GM23338 (cell line): ENCODE results near the gene PIK3C3. TPM values are rescaled to one million over a fixed set of nuclear protein-coding genes. Genes with fewer than 3 reads are reported as not detected.

Source experiments
- ATAC-seq: fragments of 200-7000 bp; cut with Tn5 transposase; 3 replicates; pipeline ENCODE4 v1.9.1; 2020
- DNase-seq: peaks from one replicate; pipeline ENCODE4 v3.0.0-alpha.2; 2015; ENCODE audit warnings: low spot score
- H2AFZ ChIP-seq: fragments of 200-600 bp; sonication (generic); 2 replicates; pipeline ENCODE4 v1.8.0; 2016; ENCODE audit warnings: antibody characterized with exemption, mild to moderate bottlenecking, moderate library complexity
- H3F3A ChIP-seq: fragments of 200-600 bp; sonication (generic); replicated peaks from 2 replicates; pipeline ENCODE4 v1.8.0; 2017; ENCODE audit warnings: antibody characterized with exemption, mixed run types, low read depth
- H3K27ac ChIP-seq: fragments of 200-600 bp; sonication (generic); 2 replicates; pipeline ENCODE4 v1.6.1; 2016; ENCODE audit warnings: low read depth
- H3K27me3 ChIP-seq: fragments of 200-600 bp; sonication (generic); 2 replicates; pipeline ENCODE4 v1.8.0; 2016; ENCODE audit warnings: mild to moderate bottlenecking, mixed run types, moderate library complexity; ENCODE audit not compliant: insufficient read depth
- H3K36me3 ChIP-seq: fragments of 200-600 bp; sonication (generic); 2 replicates; pipeline ENCODE4 v1.8.0; 2016; ENCODE audit warnings: mild to moderate bottlenecking; ENCODE audit not compliant: insufficient read depth
- H3K4me1 ChIP-seq: fragments of 200-600 bp; sonication (generic); 2 replicates; pipeline ENCODE4 v1.8.0; 2016; ENCODE audit warnings: mild to moderate bottlenecking, moderate library complexity; ENCODE audit not compliant: insufficient read depth
- H3K4me2 ChIP-seq: fragments of 200-600 bp; sonication (generic); 2 replicates; pipeline ENCODE4 v1.7.1; 2017; ENCODE audit warnings: mixed run types
- H3K4me3 ChIP-seq: fragments of 200-600 bp; sonication (generic); 2 replicates; pipeline ENCODE4 v1.6.1; 2016; ENCODE audit warnings: mixed run types
- H3K79me2 ChIP-seq: fragments of 200-600 bp; sonication (generic); replicated peaks from 2 replicates; pipeline ENCODE4 v1.8.0; 2017; ENCODE audit warnings: mild to moderate bottlenecking; ENCODE audit not compliant: insufficient read depth
- H3K9me2 ChIP-seq: fragments of 200-600 bp; sonication (generic); 2 replicates; pipeline ENCODE4 v1.8.0; 2017; ENCODE audit not compliant: insufficient read depth
- H4K20me1 ChIP-seq: fragments of 200-600 bp; sonication (generic); replicated peaks from 2 replicates; pipeline ENCODE4 v1.8.0; 2017; ENCODE audit warnings: mild to moderate bottlenecking; ENCODE audit not compliant: insufficient read depth
- H3K27ac Mint-ChIP-seq: 2 replicates; pipeline ENCODE4 v1.8.0; 2020; ENCODE audit warnings: inconsistent platforms, mild to moderate bottlenecking, moderate library complexity, mixed read lengths
- H3K27me3 Mint-ChIP-seq: 3 replicates; pipeline ENCODE4 v1.8.0; 2022; ENCODE audit warnings: low read depth, mild to moderate bottlenecking, moderate library complexity, mixed read lengths, inconsistent platforms; ENCODE audit not compliant: insufficient read depth, poor library complexity
- H3K36me3 Mint-ChIP-seq: 3 replicates; pipeline ENCODE4 v1.8.0; 2021; ENCODE audit warnings: low read depth, mild to moderate bottlenecking, inconsistent platforms, moderate library complexity, mixed read lengths
- H3K4me1 Mint-ChIP-seq: 3 replicates; pipeline ENCODE4 v1.8.0; 2020; ENCODE audit warnings: mild to moderate bottlenecking, inconsistent platforms, mixed read lengths
- H3K4me3 Mint-ChIP-seq: 3 replicates; pipeline ENCODE4 v1.8.0; 2021; ENCODE audit warnings: moderate library complexity, mild to moderate bottlenecking, inconsistent platforms, mixed read lengths
- H3K9me3 Mint-ChIP-seq: 3 replicates; pipeline ENCODE4 v1.8.0; 2020; ENCODE audit warnings: moderate library complexity, mild to moderate bottlenecking, inconsistent platforms, mixed read lengths
- CREB1 ChIP-seq: fragments of 250-450 bp; sonication (Bioruptor Pico); IDR thresholded peaks from 2 replicates; pipeline ENCODE4 v1.5.0; 2020; ENCODE audit warnings: low read depth, mild to moderate bottlenecking, moderate library complexity
- NANOG ChIP-seq: IDR thresholded peaks from 2 replicates; pipeline ENCODE4 v1.6.1; 2016; ENCODE audit warnings: antibody characterized with exemption, borderline replicate concordance
- ZNF114 ChIP-seq: fragments of 250-450 bp; sonication (Bioruptor Pico); IDR thresholded peaks from 2 replicates; pipeline ENCODE4 v1.5.0; 2020; ENCODE audit warnings: mild to moderate bottlenecking, moderate library complexity
- ZNF331 ChIP-seq: fragments of 250-450 bp; sonication (Bioruptor Pico); IDR thresholded peaks from 2 replicates; pipeline ENCODE4 v1.5.0; 2020; ENCODE audit warnings: low read depth, mild to moderate bottlenecking, moderate library complexity
- polyA plus RNA-seq: library from polyadenylated mRNA; unstranded; fragments of >200 nt; fragmentation: Nextera tagmentation; extraction: Ambion mirVana; gene quantifications from 2 replicates; pipeline ENCODE4 v1.2.1, GENCODE V29; 2016
- total RNA-seq: library from RNA; depleted of rRNA; stranded (reverse); fragments of >200 nt; shearing (Covaris generic); gene quantifications from 2 replicates; pipeline ENCODE4 v1.2.3, GENCODE V29; 2014
- TF ChIP-seq, protein P1 (sequence below), 2 experiments: fragments of 200-600 bp in 1 of 2; sonication (generic) in 1 of 2; conservative IDR thresholded peaks; 2 replicates each; pipeline versions ENCODE4 v1.5.1 to v1.6.1; 2016 to 2017; ENCODE audit warnings: antibody characterized with exemption in 2 of 2, low read depth in 2 of 2, mild to moderate bottlenecking in 2 of 2, moderate library complexity in 1 of 2
- TF ChIP-seq, protein P2 (sequence below): fragments of 250-450 bp; sonication (Bioruptor Pico); IDR thresholded peaks from 2 replicates; pipeline ENCODE4 v1.5.0; 2020; ENCODE audit warnings: mild to moderate bottlenecking, moderate library complexity
- TF ChIP-seq, protein P3 (sequence below): IDR thresholded peaks from one replicate; pipeline ENCODE4 v1.6.1; 2018; ENCODE audit warnings: antibody characterized with exemption; ENCODE audit not compliant: unreplicated experiment

Gene PIK3C3
- total and polyA plus RNA-seq, 2 experiments from 2014 or later, result 25.9 to 35.4 TPM

DNA sequence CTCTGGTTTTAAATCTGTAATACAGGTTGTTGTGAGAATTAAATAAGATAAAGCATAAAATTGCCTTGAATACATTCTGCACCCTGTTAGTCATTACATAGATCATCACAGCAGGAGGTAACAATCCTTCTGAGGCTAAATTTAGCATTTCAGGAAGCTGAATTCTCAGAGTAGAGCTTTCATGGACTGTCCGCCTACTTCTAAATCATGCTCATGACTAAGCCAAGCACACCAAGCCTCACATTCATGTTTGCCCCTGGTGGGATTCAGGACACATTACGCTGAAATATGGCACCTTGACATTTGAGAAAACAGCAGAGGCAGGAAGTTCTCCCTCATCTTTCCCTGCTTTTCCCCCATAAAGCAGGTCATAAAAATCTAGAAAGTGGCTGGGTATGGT lies 16.6 kb upstream of the PIK3C3 start:
- H3K27ac ChIP-seq, result no peak overlapping the region
- H3F3A ChIP-seq, result no peaks in the 10 kb centered on the region
- no peaks in the 10 kb centered on the region for H3K9me3 Mint-ChIP-seq
- H3K4me2 ChIP-seq, result no peak overlapping the region
- no peak for ATAC-seq
- H3K79me2 ChIP-seq, result no peaks in the 10 kb centered on the region
- 0 out of 2 replicates have a peak, but pooled peaks cover 4% of the 10 kb centered on the region for H3K4me1 ChIP-seq
- H3K4me3 Mint-ChIP-seq, result no peak overlapping the region
- no peak overlapping the region for H3K4me3 ChIP-seq
- DNase-seq, result peak; percentile 49
- H3K27ac Mint-ChIP-seq, result no peak overlapping the region
- no peak overlapping the region for H2AFZ ChIP-seq
- no peaks in the 10 kb centered on the region for H3K36me3 Mint-ChIP-seq
- H3K27me3 ChIP-seq, result no peaks in the 10 kb centered on the region
- H3K9me2 ChIP-seq, result no peaks in the 10 kb centered on the region
- TF ChIP-seq, protein P1, sequence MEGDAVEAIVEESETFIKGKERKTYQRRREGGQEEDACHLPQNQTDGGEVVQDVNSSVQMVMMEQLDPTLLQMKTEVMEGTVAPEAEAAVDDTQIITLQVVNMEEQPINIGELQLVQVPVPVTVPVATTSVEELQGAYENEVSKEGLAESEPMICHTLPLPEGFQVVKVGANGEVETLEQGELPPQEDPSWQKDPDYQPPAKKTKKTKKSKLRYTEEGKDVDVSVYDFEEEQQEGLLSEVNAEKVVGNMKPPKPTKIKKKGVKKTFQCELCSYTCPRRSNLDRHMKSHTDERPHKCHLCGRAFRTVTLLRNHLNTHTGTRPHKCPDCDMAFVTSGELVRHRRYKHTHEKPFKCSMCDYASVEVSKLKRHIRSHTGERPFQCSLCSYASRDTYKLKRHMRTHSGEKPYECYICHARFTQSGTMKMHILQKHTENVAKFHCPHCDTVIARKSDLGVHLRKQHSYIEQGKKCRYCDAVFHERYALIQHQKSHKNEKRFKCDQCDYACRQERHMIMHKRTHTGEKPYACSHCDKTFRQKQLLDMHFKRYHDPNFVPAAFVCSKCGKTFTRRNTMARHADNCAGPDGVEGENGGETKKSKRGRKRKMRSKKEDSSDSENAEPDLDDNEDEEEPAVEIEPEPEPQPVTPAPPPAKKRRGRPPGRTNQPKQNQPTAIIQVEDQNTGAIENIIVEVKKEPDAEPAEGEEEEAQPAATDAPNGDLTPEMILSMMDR (conservative IDR thresholded peaks at IDR 0.05; ENCODE audit: low read depth in 2 of 2), result no peak
- TF ChIP-seq ZNF331 (no peak), NANOG (no peak), CREB1 (no peak), ZNF114 (CRISPR knock-in tag) (no peak)
- TF ChIP-seq, protein P2, sequence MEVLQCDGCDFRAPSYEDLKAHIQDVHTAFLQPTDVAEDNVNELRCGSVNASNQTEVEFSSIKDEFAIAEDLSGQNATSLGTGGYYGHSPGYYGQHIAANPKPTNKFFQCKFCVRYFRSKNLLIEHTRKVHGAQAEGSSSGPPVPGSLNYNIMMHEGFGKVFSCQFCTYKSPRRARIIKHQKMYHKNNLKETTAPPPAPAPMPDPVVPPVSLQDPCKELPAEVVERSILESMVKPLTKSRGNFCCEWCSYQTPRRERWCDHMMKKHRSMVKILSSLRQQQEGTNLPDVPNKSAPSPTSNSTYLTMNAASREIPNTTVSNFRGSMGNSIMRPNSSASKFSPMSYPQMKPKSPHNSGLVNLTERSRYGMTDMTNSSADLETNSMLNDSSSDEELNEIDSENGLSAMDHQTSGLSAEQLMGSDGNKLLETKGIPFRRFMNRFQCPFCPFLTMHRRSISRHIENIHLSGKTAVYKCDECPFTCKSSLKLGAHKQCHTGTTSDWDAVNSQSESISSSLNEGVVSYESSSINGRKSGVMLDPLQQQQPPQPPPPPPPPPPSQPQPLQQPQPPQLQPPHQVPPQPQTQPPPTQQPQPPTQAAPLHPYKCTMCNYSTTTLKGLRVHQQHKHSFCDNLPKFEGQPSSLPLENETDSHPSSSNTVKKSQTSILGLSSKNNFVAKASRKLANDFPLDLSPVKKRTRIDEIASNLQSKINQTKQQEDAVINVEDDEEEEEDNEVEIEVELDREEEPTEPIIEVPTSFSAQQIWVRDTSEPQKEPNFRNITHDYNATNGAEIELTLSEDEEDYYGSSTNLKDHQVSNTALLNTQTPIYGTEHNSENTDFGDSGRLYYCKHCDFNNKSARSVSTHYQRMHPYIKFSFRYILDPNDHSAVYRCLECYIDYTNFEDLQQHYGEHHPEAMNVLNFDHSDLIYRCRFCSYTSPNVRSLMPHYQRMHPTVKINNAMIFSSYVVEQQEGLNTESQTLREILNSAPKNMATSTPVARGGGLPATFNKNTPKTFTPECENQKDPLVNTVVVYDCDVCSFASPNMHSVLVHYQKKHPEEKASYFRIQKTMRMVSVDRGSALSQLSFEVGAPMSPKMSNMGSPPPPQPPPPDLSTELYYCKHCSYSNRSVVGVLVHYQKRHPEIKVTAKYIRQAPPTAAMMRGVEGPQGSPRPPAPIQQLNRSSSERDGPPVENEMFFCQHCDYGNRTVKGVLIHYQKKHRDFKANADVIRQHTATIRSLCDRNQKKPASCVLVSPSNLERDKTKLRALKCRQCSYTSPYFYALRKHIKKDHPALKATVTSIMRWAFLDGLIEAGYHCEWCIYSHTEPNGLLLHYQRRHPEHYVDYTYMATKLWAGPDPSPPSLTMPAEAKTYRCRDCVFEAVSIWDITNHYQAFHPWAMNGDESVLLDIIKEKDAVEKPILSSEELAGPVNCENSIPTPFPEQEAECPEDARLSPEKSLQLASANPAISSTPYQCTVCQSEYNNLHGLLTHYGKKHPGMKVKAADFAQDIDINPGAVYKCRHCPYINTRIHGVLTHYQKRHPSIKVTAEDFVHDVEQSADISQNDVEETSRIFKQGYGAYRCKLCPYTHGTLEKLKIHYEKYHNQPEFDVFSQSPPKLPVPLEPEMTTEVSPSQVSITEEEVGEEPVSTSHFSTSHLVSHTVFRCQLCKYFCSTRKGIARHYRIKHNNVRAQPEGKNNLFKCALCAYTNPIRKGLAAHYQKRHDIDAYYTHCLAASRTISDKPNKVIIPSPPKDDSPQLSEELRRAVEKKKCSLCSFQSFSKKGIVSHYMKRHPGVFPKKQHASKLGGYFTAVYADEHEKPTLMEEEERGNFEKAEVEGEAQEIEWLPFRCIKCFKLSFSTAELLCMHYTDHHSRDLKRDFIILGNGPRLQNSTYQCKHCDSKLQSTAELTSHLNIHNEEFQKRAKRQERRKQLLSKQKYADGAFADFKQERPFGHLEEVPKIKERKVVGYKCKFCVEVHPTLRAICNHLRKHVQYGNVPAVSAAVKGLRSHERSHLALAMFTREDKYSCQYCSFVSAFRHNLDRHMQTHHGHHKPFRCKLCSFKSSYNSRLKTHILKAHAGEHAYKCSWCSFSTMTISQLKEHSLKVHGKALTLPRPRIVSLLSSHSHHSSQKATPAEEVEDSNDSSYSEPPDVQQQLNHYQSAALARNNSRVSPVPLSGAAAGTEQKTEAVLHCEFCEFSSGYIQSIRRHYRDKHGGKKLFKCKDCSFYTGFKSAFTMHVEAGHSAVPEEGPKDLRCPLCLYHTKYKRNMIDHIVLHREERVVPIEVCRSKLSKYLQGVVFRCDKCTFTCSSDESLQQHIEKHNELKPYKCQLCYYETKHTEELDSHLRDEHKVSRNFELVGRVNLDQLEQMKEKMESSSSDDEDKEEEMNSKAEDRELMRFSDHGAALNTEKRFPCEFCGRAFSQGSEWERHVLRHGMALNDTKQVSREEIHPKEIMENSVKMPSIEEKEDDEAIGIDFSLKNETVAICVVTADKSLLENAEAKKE (CRISPR knock-in tag), result no peak
- TF ChIP-seq, protein P3, sequence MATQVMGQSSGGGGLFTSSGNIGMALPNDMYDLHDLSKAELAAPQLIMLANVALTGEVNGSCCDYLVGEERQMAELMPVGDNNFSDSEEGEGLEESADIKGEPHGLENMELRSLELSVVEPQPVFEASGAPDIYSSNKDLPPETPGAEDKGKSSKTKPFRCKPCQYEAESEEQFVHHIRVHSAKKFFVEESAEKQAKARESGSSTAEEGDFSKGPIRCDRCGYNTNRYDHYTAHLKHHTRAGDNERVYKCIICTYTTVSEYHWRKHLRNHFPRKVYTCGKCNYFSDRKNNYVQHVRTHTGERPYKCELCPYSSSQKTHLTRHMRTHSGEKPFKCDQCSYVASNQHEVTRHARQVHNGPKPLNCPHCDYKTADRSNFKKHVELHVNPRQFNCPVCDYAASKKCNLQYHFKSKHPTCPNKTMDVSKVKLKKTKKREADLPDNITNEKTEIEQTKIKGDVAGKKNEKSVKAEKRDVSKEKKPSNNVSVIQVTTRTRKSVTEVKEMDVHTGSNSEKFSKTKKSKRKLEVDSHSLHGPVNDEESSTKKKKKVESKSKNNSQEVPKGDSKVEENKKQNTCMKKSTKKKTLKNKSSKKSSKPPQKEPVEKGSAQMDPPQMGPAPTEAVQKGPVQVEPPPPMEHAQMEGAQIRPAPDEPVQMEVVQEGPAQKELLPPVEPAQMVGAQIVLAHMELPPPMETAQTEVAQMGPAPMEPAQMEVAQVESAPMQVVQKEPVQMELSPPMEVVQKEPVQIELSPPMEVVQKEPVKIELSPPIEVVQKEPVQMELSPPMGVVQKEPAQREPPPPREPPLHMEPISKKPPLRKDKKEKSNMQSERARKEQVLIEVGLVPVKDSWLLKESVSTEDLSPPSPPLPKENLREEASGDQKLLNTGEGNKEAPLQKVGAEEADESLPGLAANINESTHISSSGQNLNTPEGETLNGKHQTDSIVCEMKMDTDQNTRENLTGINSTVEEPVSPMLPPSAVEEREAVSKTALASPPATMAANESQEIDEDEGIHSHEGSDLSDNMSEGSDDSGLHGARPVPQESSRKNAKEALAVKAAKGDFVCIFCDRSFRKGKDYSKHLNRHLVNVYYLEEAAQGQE, result no peak
- peaks cover 20% of the 10 kb centered on the region; the same call in 2 of the 3 replicates for H3K4me1 Mint-ChIP-seq
- no peaks in the 10 kb centered on the region for H4K20me1 ChIP-seq
- no peaks in the 10 kb centered on the region for H3K27me3 Mint-ChIP-seq
- H3K36me3 ChIP-seq, result no peaks in the 10 kb centered on the region
